ENCODE results near the gene MRC2.
A peak's percentile ranks its signal among the peaks of the same experiment; 100 is the strongest.
"Not testable (repeated sequence)": the region's sequence is repeated elsewhere in the genome, so short reads cannot be mapped to it uniquely, and the experiment has no call there.

The MRC2 gene

GRCh38 chr17:62692159-62692651 lies 64.7 kb downstream of the MRC2 start:
- peaks cover 15% of the 10 kb centered on the region for H3K4me1 ChIP-seq (ENCODE audit: insufficient read depth, low read length)
- no peak overlapping the region for H3K9ac ChIP-seq (ENCODE audit: low read depth, low read length)
- H3K9me3 ChIP-seq (ENCODE audit: control insufficient read depth, insufficient read depth, low read length): no peaks in the 10 kb centered on the region
- no peaks in the 10 kb centered on the region for H3K36me3 ChIP-seq (ENCODE audit: insufficient read depth, low read length)

GRCh38 chr17:62692721-62693431 lies 65.4 kb downstream of the MRC2 start:
- Histone ChIP-seq H3K36me3 (ENCODE audit: insufficient read depth, low read length) (no peaks in the 10 kb centered on the region), H3K9ac (ENCODE audit: low read depth, low read length) (no peak overlapping the region), H3K4me1 (ENCODE audit: insufficient read depth, low read length) (peaks cover 17% of the 10 kb centered on the region), H3K9me3 (ENCODE audit: control insufficient read depth, insufficient read depth, low read length) (no peaks in the 10 kb centered on the region)

- no peak overlapping the region for H3K9ac ChIP-seq (ENCODE audit: low read depth, low read length)
- H3K9me3 ChIP-seq (ENCODE audit: control insufficient read depth, insufficient read depth, low read length): no peaks in the 10 kb centered on the region
- H3K36me3 ChIP-seq (ENCODE audit: insufficient read depth, low read length): no peaks in the 10 kb centered on the region
- H3K4me1 ChIP-seq (ENCODE audit: insufficient read depth, low read length): peaks cover 17% of the 10 kb centered on the region
Measured at GRCh38 chr17:62693616-62694409, 66.3 kb downstream of the MRC2 start.

- H3K9me3 ChIP-seq (ENCODE audit: control insufficient read depth, insufficient read depth, low read length); H3K36me3 ChIP-seq (ENCODE audit: insufficient read depth, low read length); H3K9ac ChIP-seq (ENCODE audit: low read depth, low read length): not testable (repeated sequence)
- peaks cover 17% of the 10 kb centered on the region for H3K4me1 ChIP-seq (ENCODE audit: insufficient read depth, low read length)
Measured at GRCh38 chr17:62695093-62695738, 67.7 kb downstream of the MRC2 start.

GRCh38 chr17:62696256-62696655 lies 68.8 kb downstream of the MRC2 start:
- Histone ChIP-seq H3K36me3 (ENCODE audit: insufficient read depth, low read length) (no peaks in the 10 kb centered on the region), H3K4me1 (ENCODE audit: insufficient read depth, low read length) (peaks cover 17% of the 10 kb centered on the region), H3K9ac (ENCODE audit: low read depth, low read length) (no peak overlapping the region), H3K9me3 (ENCODE audit: control insufficient read depth, insufficient read depth, low read length) (no peaks in the 10 kb centered on the region)

GRCh38 chr17:62696726-62697490 lies 69.4 kb downstream of the MRC2 start:
- Histone ChIP-seq H3K9ac (ENCODE audit: low read depth, low read length) (no peak overlapping the region), H3K9me3 (ENCODE audit: control insufficient read depth, insufficient read depth, low read length) (no peaks in the 10 kb centered on the region), H3K4me1 (ENCODE audit: insufficient read depth, low read length) (peaks cover 17% of the 10 kb centered on the region), H3K36me3 (ENCODE audit: insufficient read depth, low read length) (no peaks in the 10 kb centered on the region)

- not testable (repeated sequence) for H3K9ac ChIP-seq (ENCODE audit: low read depth, low read length); H3K9me3 ChIP-seq (ENCODE audit: control insufficient read depth, insufficient read depth, low read length); H3K36me3 ChIP-seq (ENCODE audit: insufficient read depth, low read length)
- peaks cover 19% of the 10 kb centered on the region for H3K4me1 ChIP-seq (ENCODE audit: insufficient read depth, low read length)
Measured at GRCh38 chr17:62698459-62698858, 71.0 kb downstream of the MRC2 start.

- Histone ChIP-seq H3K9ac (ENCODE audit: low read depth, low read length) (no peak overlapping the region), H3K4me1 (ENCODE audit: insufficient read depth, low read length) (peaks cover 11% of the 10 kb centered on the region)
Measured at GRCh38 chr17:62700964-62701705, 73.7 kb downstream of the MRC2 start.

GRCh38 chr17:62701706-62702085 lies 74.2 kb downstream of the MRC2 start:
- Histone ChIP-seq H3K4me1 (ENCODE audit: insufficient read depth, low read length) (peaks cover 16% of the 10 kb centered on the region), H3K9me3 (ENCODE audit: control insufficient read depth, insufficient read depth, low read length) (no peaks in the 10 kb centered on the region), H3K9ac (ENCODE audit: low read depth, low read length) (no peak overlapping the region), H3K36me3 (ENCODE audit: insufficient read depth, low read length) (no peaks in the 10 kb centered on the region)

More at GRCh38 chr17:62700964-62701705, 73.7 kb downstream of the MRC2 start:
- Histone ChIP-seq H3K36me3 (ENCODE audit: insufficient read depth, low read length) (no peaks in the 10 kb centered on the region), H3K9me3 (ENCODE audit: control insufficient read depth, insufficient read depth, low read length) (no peaks in the 10 kb centered on the region)

- H3K9ac ChIP-seq (ENCODE audit: low read depth, low read length): no peak overlapping the region
- H3K9me3 ChIP-seq (ENCODE audit: control insufficient read depth, insufficient read depth, low read length): 0 out of 2 replicates have a peak, but pooled peaks cover 2% of the 10 kb centered on the region
- peaks cover 12% of the 10 kb centered on the region for H3K4me1 ChIP-seq (ENCODE audit: insufficient read depth, low read length)
- no peaks in the 10 kb centered on the region for H3K36me3 ChIP-seq (ENCODE audit: insufficient read depth, low read length)
Measured at GRCh38 chr17:62702746-62703260, 75.3 kb downstream of the MRC2 start.

GRCh38 chr17:62703261-62703775 lies 75.8 kb downstream of the MRC2 start:
- Histone ChIP-seq H3K9me3 (ENCODE audit: control insufficient read depth, insufficient read depth, low read length) (0 out of 2 replicates have a peak, but pooled peaks cover 2% of the 10 kb centered on the region), H3K36me3 (ENCODE audit: insufficient read depth, low read length) (no peaks in the 10 kb centered on the region), H3K9ac (ENCODE audit: low read depth, low read length) (peak overlapping the region; percentile 78; the same call in 1 of the 2 replicates), H3K4me1 (ENCODE audit: insufficient read depth, low read length) (peaks cover 12% of the 10 kb centered on the region)

GRCh38 chr17:62703776-62704380 lies 76.4 kb downstream of the MRC2 start:
- peak overlapping the region; percentile 78 for H3K9ac ChIP-seq (ENCODE audit: low read depth, low read length)
- no peaks in the 10 kb centered on the region for H3K36me3 ChIP-seq (ENCODE audit: insufficient read depth, low read length)
- peaks cover 7% of the 10 kb centered on the region; the same call in 1 of the 2 replicates for H3K9me3 ChIP-seq (ENCODE audit: control insufficient read depth, insufficient read depth, low read length)
- H3K4me1 ChIP-seq (ENCODE audit: insufficient read depth, low read length): peaks cover 12% of the 10 kb centered on the region
